Mesendoderm (in vitro differentiated cells): ENCODE measurements around the gene NAA15. TPM values are rescaled to one million over a fixed set of nuclear protein-coding genes. Genes with fewer than 3 reads are reported as not detected.

ENCODE experiments used
- small RNA-seq: library from polyadenylated mRNA; stranded (forward); fragments of <200 nt; extraction: miRNeasy Mini kit (QIAGEN cat#:217004); gene quantifications from one replicate; pipeline ENCODE3, GENCODE V24; 2013; ENCODE audit not compliant: insufficient read depth

The NAA15 gene

Small RNAs within 50 kb of the gene (small RNA-seq; reads per million reads assigned to genes)
- gene RF01225: not detected
- gene RNU6-1074P: not detected
- not detected for gene RNU6-1214P
